NCI-H2227 (cell line): Measurements from ENCODE around the gene RFX1.
"Not testable (repeated sequence)": the region's sequence is repeated elsewhere in the genome, so short reads cannot be mapped to it uniquely, and the experiment has no call there.

Experiments used
- DNase-seq: peaks from one replicate; lab custom pipeline; 2025; ENCODE audit not compliant: unreplicated experiment; lab: John Stamatoyannopoulos, UW

The RFX1 gene

DNA sequence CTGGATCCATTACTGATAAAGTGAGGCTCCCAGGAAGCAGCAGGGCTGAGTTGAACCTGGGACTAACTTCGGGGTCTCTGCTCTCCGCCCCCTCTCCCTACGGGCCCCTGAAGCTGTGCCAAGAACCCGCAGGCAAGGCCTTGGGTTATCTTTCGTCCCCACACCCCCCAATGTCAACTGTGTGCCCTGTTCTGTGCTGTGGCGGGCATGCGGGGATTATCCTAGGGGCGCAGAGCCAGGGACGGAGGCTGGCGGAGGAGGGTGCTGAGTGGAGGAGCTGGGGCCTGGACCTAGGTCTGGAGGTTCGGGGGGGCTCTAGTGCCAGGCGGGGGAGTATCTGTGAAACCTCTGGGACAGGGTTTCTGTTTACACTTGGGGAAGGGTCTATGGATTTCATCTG lies 26.4 kb downstream of the RFX1 start:
- no peak for DNase-seq

DNA sequence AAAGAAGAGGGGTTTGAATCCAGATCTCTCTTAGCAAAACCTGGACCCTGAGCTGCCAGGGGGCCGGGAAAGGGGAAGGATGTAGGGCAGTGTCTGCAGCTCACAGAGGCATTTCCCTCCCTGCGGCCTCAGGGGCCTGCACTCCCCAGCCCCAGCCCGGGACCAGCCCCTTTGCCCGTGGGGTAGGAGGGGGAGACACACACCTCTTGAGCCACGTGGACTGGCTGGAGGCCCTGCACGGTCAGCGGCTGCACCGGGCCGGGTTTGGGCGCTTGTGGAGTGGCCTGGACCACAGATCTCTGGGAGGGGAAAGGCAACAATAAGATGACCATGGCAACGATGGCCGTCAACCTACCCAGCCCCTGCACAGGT lies 26.9 kb downstream of the RFX1 start:
- DNase-seq = no peak

DNA sequence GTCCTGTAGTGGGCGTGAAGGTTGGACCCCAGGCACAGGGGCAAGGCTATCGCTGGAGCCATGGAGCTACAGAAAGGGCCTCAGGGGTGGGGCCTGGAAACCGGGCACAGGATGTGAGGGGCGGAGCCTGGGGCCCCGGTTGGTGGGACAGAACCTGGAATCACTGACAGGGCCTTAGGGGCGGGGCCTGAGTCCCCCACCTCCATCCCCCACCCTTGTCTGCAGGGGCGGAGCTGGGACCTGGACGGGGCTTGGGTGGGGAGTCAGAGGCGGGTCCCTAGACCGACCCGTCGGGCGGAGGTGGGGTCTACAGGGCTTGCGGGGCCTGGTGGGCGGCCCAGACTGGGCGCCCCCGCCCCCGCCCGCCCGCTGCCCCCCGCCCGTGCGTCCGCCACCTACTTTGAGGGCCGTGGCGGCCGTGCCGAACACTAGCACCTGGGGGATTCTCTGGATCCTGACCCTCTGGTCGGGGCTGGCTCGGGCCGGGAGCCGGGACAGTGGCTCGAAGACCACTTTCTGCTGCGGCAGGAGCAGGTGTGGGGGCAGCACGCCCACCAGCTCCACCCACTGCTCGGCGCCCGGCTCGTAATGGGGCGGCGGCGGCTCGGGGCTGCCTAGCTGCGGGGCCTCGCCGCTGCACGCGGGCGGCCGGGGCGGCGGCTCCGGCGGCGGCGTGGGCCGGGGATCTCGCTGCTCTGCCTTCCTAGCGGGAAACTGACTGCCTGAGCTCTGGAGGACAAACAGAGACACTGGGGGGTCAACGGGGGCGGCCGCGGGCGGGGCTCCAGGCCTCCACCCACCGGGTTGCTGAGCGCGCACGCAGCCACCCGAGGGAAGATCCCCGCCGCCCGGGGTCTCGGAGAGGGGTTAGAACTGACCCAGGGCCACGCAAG lies 27.5 kb downstream of the RFX1 start:
- DNase-seq = no peak

DNA sequence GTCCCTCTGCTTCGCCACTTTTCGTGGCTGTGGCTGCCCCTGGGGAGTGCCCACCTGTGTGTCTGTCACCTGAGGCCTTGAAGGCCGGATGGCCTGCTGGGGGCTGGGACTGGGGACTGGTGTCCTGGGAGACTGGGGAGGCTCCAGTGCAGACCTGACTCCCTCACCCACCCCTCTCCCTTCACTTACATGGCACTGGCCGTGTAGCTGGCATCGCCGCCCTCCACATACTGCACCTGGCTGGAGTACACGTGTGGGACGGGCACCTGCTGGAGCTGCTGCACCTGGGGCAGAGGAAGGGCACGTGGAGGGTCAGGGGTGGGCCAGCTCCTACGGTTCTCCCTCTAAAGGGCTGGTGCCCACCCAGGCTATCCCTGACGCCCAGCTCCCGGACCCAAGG lies 28.3 kb downstream of the RFX1 start:
- no peak for DNase-seq

DNA sequence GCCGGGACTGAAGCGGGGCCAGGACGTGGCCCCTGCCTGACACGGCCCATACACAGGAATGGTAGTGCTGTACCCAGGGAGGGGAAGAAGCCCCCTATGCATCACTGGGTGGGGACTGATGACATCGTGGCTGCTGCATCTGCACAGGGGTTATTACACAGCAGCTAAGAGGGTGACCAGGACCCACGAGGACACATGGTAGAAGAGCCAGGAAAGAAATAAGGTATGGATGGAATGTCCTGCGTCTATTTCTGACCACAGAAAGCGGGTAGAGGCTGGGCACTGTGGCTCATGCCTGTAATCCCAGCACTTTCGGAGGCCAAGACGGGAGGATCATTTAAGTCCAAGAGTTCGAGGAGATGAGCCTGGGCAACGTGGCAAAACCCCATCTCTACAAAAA lies 29.7 kb downstream of the RFX1 start:
- DNase-seq = no peak

DNA sequence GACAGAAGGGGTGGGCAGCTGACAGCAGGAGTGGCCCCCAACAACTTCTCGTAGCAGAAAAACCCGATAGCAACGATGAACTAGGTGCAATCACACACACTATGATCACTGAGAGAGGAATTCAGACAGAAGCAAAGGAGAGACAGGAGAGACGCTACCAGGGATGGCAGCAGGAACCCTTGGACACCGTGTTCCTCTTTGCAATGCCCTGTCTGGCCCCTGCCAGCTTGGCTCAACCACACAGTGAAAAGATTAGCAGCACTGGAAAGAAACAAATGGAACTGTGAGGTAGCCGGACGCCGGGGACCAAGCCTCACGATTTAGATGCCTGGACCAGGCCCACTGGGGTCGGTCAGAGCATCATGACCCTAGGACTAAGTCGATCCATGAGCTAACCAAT lies 30.2 kb downstream of the RFX1 start:
- DNase-seq = no peak

DNA sequence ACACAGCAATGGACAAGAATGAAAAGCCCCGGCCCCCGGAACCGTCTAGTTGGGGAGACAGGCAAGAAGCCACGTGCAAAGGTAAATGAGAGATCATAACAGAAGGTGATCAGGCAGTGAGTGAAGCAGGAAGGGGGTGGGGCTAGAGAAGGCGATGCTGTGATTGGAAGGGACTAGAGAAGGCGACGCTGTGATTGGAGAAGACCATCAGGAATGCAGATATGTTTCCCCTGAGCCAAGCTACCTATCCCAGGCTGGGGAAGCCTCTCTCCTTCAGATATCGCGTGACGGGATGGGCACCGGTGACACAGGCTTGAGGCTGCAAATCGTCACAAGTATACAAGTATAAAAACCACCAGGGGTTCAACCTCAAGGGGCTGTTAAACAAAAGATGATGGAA lies 32.0 kb downstream of the RFX1 start:
- no peak for DNase-seq

DNA sequence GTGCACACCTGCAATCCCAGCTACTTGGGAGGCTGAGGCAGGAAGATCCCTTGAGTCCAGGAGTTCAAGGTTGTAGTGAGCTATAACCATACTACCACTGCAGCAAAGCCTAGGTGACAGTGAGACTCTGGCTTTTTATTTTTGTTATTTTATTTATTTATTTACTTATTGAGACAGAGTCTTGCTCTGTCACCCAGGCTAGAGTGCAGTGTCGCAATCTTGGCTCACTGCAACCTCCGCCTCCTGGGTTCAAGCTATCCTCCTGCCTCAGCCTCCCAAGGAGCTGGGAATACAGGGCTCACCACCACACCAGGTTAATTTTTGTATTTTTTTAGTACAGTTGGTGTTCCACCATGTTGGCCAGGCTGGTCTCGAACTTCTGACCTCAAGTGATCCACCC lies 32.6 kb downstream of the RFX1 start:
- DNase-seq = not testable (repeated sequence)

DNA sequence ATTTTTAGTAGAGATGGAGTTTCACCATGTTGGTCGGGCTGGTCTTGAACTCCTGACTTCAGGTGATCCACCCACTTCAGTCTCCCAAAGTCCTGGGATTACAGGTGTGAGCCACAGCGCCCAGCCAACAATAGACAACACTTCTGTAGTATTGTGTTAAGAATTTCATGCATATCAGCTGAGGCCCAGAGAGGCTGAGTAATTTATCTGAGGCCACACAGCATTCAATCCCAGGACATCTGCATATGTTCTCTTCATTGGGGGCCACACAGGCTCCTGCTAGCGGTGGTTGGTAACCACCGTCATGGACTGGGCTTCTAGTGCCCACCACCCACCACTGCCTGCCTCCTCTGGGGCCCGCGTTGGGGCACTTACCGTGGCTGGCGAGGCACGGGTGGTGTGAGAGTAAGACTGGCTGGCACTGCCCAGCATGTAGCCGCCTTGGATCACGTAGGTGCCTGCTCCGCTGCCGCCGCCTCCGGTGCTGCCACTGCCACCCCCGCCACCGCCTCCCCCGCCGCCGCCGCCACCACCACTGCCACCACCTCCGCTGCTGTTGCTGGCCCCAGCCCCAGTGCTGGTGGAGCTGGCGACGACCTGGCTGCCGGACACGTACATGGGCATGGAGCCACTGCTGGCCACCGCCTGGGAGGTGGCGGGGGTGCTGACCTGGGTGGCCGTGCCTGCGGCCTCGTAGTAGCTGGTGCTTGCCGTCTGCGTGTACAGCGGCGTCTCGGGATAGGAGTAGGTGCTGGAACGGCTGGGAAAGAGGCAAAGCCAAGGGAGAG lies 33.6 kb downstream of the RFX1 start:
- DNase-seq = no peak

DNA sequence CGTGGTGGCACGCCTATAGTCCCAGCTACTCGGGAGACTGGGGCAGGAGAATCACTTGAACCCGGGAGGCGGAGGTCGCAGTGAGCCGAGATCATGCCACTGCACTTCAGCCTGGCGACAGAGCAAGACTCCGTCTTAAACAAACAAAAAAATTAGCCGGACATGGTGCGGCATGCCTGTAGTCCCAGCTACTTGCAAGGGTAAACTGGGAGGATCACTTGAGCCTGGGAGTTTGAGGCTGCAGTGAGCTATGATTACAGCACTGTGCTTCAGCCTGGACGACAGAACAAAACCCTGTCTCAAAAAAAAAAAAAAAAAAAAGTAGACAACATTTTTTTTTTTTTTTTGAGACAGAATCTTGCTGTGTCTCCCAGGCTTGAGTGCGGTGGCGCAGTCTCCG lies 34.3 kb downstream of the RFX1 start:
- not testable (repeated sequence) for DNase-seq

DNA sequence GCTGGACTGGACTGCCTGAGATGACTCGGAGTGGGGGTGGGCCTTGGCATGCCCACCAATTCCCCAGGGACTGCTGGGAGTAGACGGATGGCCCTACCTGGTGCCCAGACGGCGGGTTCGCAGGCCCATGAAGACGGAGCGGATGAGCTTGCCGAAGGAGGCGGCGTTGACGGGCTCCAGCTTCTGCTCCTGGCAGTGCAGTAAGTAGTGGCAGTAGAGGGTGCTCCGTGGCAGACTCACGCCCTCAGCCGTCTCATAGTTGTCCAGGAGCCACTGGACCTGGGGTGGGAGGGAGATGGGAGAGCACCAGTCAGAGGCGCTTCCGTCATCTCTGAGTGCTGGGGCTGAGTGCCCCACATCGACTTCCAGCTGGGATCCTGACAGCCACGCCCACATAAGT lies 36.2 kb downstream of the RFX1 start:
- no peak for DNase-seq

DNA sequence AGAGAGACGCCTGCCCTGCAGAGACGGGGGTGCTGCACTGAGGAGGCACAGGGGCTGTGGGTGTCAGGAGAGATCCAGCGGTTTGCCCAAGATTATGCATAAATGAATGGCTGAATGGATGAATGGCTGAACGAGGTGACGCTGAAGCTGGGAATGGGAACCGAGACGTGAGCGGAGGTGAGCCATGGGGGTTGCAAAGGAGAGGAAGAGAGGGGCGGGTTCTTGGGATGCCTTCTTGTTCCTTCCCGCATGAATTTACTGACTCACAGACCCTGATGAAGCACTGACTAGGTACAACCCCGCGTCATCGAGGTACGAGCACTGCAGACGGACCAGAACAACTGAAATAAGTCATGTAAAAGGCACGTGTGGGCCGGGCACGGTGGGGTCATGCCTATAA lies 37.1 kb downstream of the RFX1 start:
- no peak for DNase-seq

DNA sequence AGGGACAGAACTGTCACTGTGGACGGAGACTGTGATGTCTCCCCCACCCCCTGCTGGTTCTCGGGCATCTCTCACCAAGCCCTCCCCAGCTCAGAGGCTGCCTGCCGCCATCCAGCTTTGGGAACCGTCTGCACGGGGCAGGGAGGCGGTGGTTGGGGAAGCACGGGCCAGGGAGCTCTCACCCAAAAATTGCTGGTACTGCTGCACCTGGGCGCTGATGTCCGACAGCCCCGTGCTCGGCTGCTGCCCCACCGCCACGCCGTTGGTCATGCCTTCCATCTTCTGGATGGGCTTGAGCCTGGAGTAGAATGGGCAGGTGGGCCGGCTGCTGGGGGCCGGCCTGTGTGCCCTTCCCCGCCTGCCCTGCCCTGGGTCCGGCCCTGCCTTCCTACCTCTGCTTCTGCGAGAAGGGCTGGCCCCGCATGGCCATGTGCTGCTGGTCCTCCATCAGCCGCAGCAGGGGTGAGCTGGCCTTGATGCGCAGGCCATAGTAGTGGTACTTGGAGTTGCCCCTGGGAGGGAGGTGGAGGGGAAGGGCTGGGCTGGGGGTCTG lies 37.7 kb downstream of the RFX1 start:
- DNase-seq = no peak

DNA sequence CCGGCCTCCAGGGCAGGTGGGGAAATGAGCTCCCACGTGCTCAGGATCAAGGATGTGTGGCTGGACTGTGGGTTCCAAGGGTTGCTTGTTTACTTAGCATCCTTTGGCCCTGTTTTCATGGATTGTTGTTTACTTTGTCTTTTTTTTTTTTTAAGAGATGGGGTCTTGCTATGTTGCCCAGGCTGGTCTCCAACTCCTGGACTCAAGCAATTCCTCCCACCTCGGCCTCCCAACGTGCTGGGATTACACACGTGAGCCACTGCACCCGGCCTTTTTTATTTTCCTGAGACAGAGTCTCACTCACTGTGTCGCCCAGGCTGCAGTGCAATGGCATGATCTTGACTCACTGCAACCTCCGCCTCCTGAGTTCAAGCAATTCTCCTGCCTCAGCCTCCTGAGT lies 38.9 kb downstream of the RFX1 start:
- not testable (repeated sequence) for DNase-seq

DNA sequence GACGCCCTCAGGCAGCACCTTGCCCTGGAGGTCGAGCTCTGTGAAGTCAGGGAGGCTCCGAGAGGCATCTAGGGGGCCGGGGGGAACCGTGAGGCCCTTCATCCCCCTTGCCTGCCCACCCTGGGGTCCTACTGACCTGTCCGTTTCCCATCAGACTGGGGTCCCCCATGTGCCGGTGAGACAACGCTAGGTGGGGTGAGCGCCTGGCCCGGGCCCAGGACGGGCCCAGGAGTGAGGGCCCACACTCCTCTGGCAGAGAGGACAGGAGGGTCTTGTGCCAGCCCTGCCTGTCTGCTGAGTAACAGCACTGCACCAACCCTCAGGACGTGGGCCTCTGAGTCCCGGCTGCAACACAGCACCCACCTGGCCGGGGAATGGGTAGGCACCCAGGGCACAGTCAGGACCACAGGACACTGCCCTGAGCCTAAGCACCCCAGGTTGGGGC lies 39.4 kb downstream of the RFX1 start:
- no peak for DNase-seq

DNA sequence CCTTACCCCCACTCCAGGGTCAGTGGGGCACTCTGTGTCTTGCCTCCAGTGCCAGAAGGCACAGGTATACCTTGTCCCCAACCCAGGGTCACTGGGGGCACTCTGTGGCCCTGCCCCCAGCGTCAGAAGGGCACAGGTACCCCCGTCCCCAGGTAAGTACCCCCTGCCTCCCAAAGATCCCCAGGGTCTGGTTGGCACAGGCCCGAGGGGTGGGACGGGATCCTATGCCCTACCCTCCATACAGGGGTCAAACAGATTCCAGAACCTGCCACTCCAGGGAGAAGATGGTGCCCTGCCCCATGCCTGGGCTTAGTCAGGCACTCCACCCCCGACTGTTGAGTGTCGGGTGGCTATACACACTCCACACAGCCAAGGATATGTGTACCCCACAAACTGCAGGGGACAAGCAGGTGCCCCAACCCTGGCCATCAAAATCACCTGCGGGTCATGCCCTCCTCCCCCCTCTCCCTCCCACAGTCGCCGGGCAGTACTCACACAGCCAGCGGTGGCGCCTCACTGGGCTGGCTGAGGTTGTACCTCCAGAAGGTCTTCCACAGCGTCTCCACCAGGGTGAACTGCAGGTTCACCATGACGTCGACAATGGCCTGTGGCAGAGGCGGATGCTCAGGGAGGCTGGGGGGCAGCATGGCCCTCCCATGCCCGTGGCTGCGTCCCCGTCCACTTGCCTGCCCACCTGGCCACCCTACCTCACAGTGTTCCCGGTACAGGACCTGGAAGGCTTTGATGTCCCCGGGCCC lies 40.0 kb downstream of the RFX1 start:
- DNase-seq = no peak

DNA sequence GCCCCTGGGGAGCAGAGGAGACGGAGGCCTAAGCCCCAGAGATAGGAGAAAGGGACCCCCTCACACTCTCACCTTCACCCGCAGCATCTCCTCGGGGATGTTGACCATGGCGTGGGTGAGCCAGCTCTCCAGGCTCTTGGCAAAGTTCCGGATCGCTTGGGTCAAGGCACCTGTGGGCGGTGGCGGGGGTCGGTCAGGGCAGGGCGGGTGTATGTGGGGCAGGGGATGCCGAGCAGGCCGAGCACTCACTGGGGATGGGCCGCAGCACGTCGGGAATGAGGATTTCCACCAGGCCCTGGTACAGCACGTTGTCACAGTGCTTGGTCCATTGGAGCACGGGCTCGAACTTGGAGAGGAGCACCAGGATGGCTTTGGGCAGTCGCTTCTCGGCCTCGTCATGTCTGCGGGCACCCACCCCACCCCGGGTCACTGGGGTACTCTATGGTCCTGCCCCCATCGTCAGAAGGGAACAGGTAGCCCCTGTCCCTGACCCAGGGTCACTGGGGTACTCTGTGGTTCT lies 40.7 kb downstream of the RFX1 start:
- no peak for DNase-seq

DNA sequence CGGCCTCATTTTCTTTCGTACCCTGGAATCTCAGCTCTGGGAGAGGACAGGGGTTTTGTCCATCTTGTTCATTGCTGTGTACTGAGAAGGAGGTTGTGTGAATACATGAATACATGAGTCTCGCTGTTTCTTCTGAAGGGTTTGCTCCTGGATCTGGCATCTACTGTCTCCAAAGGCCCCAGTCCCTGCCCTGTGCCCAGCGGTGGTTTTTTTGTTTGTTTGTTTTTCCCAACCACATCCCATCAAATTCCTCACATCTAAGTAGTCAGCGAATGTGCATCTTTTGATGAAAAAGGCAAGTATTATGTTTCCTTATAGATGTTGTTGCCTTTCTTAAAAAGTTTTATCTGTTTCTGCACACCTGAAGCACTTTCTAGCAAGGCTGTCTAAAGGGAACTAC lies 41.3 kb downstream of the RFX1 start:
- no peak for DNase-seq

DNA sequence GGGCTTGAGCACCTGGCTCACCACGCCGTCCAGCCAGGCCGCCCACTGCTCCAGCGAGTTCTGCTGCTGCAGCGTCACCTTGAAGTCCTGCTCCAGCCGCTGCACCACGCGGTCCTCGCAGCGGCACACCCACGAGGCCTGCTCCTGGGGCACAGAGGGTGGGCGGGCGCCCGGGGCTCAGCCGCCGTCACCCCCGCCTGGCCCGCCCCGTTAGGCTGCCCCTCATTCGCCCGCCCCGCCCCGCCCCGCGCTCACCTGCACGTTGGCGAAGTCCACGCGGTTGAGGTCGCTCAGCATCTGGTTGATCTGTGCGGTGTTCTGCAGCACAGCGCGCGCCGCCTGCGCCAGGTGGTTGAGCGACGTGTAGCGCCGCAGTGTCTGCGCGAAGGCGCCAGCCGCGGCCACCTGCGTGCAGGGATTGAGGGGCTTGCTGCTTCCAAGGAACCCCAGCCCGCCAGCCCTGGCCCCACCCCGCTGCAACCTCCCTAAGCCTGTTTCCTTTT lies 42.5 kb downstream of the RFX1 start:
- DNase-seq = no peak

DNA sequence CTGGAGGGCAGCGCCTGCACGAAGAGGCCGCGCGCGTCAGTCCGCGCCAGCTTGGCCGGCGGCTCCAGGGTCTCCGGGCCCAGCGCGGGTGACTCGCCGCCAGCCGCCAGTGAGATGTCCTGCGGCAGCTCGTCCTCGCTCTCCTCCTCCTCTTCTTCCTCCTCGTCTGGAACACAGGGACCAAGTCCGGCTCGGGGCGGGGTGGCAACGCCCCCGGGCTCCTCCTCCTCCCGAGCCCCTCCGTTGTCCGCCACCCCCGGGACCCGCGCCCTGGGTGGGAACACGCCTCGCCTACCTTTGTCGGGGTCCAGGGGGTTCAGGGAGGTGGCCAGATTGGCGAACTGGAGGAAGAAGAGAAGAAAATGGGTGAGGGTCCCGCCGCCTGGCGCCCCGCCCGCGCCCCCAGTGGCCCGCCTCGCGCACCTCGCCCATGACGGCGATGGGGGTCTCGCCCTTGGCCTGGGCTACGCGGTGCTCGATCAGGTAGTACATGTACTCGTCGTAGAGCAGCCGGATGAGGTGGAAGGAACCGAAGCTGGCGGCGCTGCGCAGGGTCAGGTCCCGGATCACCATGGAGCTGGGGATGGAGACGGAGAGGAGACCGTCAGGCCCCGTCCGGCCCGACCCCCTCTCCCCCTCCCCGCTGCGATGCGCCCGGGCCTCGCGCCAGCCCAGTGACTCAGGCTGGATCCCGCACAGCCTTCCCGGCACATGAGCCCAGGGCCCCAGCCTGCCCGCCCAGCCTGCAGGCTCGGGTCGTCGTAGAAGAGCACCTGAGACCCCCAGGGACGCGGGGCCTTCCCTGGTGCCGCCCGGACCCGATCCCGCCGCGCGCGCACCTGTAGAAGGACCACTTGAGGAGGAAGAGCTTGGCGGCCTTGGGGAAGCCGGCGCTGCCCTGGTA lies 43.2 kb downstream of the RFX1 start:
- DNase-seq = no peak
